WI38 (cell line): Measurements from ENCODE around the gene ENTPD1.
"Not testable (repeated sequence)": the region's sequence is repeated elsewhere in the genome, so short reads cannot be mapped to it uniquely, and the experiment has no call there.

Experiments
- H3K4me3 ChIP-seq: 2 replicates; pipeline ENCODE4 v1.5.1; 2011; ENCODE audit warnings: low read depth, mild to moderate bottlenecking, control low read depth, low read length
- CTCF ChIP-seq: IDR thresholded peaks from 2 replicates; pipeline ENCODE4 v1.5.1; 2012; ENCODE audit warnings: low read depth, mild to moderate bottlenecking, control low read depth, low read length

The ENTPD1 gene

GRCh38 chr10:95865814-95866466, 110.0 kb downstream of the ENTPD1 start:
- no peak for TF ChIP-seq CTCF
- no peak overlapping the region for H3K4me3 ChIP-seq

DNA sequence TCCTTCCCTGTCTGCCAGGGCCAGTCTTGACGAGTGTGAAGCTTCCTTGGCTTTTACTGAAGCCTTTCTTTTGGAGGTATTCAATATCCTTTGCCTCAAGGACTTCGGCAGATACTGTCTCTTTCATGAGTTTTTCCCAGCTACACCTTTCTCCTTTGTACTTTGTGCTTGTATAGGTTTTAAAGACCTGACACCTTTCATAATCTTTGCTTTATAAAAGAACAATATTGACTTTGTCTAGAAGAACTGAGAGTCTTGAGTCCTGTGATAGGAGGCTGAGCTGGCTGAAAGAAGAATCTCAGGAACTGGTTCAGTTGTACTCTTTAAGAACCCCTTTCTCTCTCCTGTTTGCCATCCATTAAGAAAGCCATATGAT, 110.5 kb downstream of the ENTPD1 start:
- no peak overlapping the region for H3K4me3 ChIP-seq

DNA sequence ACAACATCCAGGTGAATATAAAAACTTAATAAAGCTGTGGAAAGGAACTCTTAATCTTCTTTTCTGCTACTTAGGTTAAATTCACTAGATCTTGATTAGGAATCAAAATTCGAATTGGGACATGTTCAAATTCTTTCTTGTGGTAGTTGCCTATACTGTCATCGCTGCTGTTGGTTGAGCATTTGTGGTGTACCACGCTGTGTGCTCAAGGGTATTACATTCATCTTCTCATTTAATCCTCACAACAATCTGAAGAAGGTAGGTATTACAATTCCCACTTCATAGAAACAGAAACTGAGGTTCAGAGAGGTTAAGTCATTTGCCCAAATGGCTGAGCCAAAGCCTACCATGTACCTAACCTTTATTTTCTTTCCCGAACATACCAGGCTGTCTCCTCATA, 111.9 kb downstream of the ENTPD1 start:
- no peak overlapping the region for H3K4me3 ChIP-seq
- TF ChIP-seq CTCF: no peak

More for the DNA sequence above, 110.5 kb downstream of the ENTPD1 start:
- TF ChIP-seq CTCF: no peak

- no peak for TF ChIP-seq CTCF
- no peak overlapping the region for H3K4me3 ChIP-seq
Observed at GRCh38 chr10:95872158-95872711, 116.3 kb downstream of the ENTPD1 start.

DNA sequence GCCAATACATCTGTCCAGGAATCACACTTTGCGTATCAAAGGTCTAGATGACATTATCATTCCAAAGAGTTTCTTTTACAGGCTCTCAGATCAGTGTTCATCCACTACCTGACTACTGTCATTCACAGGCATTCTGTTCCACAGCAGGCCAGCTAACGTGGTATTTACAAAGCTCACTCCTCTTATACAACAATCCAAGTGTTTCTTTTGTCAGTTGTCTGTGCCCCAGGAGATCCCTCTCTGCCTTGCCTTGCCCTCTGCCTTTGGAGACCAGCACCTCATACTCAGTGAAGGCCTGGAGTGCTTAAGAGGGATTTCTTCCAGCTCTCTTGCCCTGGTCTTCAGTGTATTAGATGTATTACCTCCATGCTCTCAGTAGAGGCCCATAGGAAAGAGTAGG, 117.2 kb downstream of the ENTPD1 start:
- TF ChIP-seq CTCF: no peak

DNA sequence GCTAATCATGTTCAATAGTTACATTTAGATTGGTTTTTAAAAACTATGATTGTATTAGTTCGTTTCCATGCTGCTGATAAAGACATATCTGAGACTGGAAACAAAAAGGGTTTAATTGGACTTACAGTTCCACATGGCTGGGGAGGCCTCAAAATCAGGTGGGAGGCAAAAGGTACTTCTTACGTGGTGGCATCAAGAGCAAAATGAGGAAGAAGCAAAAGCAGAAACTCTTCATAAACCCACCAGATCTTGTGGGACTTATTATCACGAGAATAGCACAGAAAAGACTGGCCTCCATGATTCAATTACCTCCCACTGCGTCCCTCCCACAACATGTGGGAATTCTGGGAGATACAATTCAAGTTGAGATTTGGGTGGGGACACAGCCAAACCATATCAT, 117.7 kb downstream of the ENTPD1 start:
- TF ChIP-seq CTCF: no peak
- H3K4me3 ChIP-seq: no peak overlapping the region

More for the DNA sequence above, 117.2 kb downstream of the ENTPD1 start:
- no peak overlapping the region for H3K4me3 ChIP-seq

DNA sequence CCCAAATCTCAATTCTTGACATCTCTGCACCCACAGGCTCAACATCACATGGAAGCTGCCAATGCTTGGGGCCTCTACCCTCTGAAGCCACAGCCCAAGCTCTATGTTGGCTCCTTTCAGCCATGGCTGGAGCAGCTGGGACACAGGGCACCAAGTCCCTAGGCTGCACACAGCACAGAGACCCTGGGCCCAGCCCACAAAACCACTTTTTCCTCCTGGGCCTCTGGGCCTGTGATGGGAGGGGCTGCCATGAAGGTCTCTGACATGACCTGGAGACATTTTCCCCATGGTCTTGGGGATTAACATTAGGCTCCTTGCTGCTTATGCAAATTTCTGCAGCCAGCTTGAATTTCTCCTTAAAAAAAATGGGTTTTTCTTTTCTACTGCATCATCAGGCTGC, 118.8 kb downstream of the ENTPD1 start:
- not testable (repeated sequence) for H3K4me3 ChIP-seq

GRCh38 chr10:95876756-95877155, 120.8 kb downstream of the ENTPD1 start:
- H3K4me3 ChIP-seq: no peak overlapping the region
- no peak for TF ChIP-seq CTCF
